ENCODE measurements around the gene NANP. TPM values are rescaled to one million over a fixed set of nuclear protein-coding genes. Genes with fewer than 3 reads are reported as not detected.

The NANP gene
- total RNA-seq, 1 experiment from 2014 or later: 7.1 TPM

- H3K23ac ChIP-seq (ENCODE audit: insufficient read length, low read depth, low read length): no peak overlapping the region
- no peaks in the 10 kb centered on the region for H3K4me1 ChIP-seq (ENCODE audit: insufficient read depth, low read length)
- H2BK20ac ChIP-seq (ENCODE audit: low read depth, low read length, poor library complexity, severe bottlenecking): no peak overlapping the region
- no peak overlapping the region for H3K4me2 ChIP-seq (ENCODE audit: insufficient read depth, insufficient read length, low read length)
- H2BK12ac ChIP-seq (ENCODE audit: insufficient read length, low read depth, low read length): no peak overlapping the region
- H3K14ac ChIP-seq (ENCODE audit: insufficient read depth, low read length): no peak overlapping the region
- no peaks in the 10 kb centered on the region; the same call in 1 of the 2 replicates for H3K27me3 ChIP-seq (ENCODE audit: insufficient read depth, low read length)
- no peak overlapping the region for H3K56ac ChIP-seq (ENCODE audit: insufficient read length, low read depth, low read length)
- H3K4ac ChIP-seq (ENCODE audit: low read depth, low read length): no peak overlapping the region
- H3K9ac ChIP-seq (ENCODE audit: extremely low read depth, insufficient read length, low read length): no peak overlapping the region
- no peaks in the 10 kb centered on the region for H3K9me3 ChIP-seq (ENCODE audit: control insufficient read depth, low read depth, low read length)
- H2AFZ ChIP-seq (ENCODE audit: low read length): no peak overlapping the region
- H3K4me1 Mint-ChIP-seq: peaks cover 21 to 28% of the 10 kb centered on the region in 2 experiments
- peaks cover 14% of the 10 kb centered on the region for H3K27me3 Mint-ChIP-seq (ENCODE audit: low read depth)
- peaks cover 0 to 4% (median 4%) of the 10 kb centered on the region in 3 experiments; a peak in 3 of 7 replicates for H3K36me3 Mint-ChIP-seq (ENCODE audit: insufficient read depth in 1 of 3, low read depth in 3 of 3)
- no peak overlapping the region for H4K5ac ChIP-seq (ENCODE audit: insufficient read length, low read depth, low read length)
- TF ChIP-seq CTCF (conservative IDR thresholded peaks at IDR 0.05): no peak
- DNase-seq: no peak
- H2BK15ac ChIP-seq (ENCODE audit: low read depth, low read length): no peak overlapping the region
- no CpG with 5 or more reads among the region's 3 CpGs for WGBS (ENCODE audit: extremely low coverage, insufficient read length, low lambda C conversion rate)
- H3K79me2 ChIP-seq (ENCODE audit: insufficient read depth, low read length): no peaks in the 10 kb centered on the region
- no peak overlapping the region for H3K18ac ChIP-seq (ENCODE audit: insufficient read length, low read depth, low read length)
- peaks cover 16% of the 10 kb centered on the region for H3K23me2 ChIP-seq (ENCODE audit: insufficient read length, low read depth, low read length, poor library complexity, severe bottlenecking)
- H2AK5ac ChIP-seq (ENCODE audit: insufficient read length, low read length): no peak overlapping the region
- H3K4me3 Mint-ChIP-seq: no peak overlapping the region
- no peak overlapping the region for H2BK5ac ChIP-seq (ENCODE audit: insufficient read length, low read length)
- peaks cover 0 to under 1% of the 10 kb centered on the region in 2 experiments; a peak in 1 of 5 replicates for H3K9me3 Mint-ChIP-seq
- no peak overlapping the region for H3K27ac Mint-ChIP-seq
- no peak overlapping the region for H2BK120ac ChIP-seq (ENCODE audit: low read depth, low read length, poor library complexity, severe bottlenecking)
- H4K8ac ChIP-seq (replicated peaks; ENCODE audit: insufficient read length, low read depth, low read length): no peak overlapping the region
- no peaks in the 10 kb centered on the region for H4K20me1 ChIP-seq (ENCODE audit: control insufficient read depth, insufficient read depth, insufficient read length)
- H3K27ac ChIP-seq (ENCODE audit: insufficient read length, low read depth, low read length): no peak overlapping the region
- H3K79me1 ChIP-seq (ENCODE audit: insufficient read depth, low read depth, low read length, poor library complexity, severe bottlenecking): no peaks in the 10 kb centered on the region
- H3T11ph ChIP-seq (ENCODE audit: low read length): no peak overlapping the region
- no peak overlapping the region for H4K91ac ChIP-seq (ENCODE audit: insufficient read length, low read depth, low read length)
Observed at GRCh38 chr20:25619514-25619913, 4.3 kb downstream of the NANP start.
